K562 (cell line): Measurements from ENCODE around the gene UTP11. TPM values are rescaled to one million over a fixed set of nuclear protein-coding genes. Genes with fewer than 3 reads are reported as not detected.
A peak's percentile ranks its signal among the peaks of the same experiment; 100 is the strongest.

Experiments
- ATAC-seq: fragments of 200-7000 bp; cut with Tn5 transposase; 3 replicates; pipeline ENCODE4 v1.9.1; 2020; ENCODE audit warnings: moderate library complexity
- BruUV-seq: library from RNA; stranded (reverse); fragments of 400-500 nt; replicated peaks from 2 replicates; lab custom pipeline; 2021; lab: Mats Ljungman, UMichigan
- CTCF ChIA-PET: fragments of 300-600 bp; formaldehyde crosslinking; extraction: SDS; loops from one replicate; lab custom pipeline; 2021; ENCODE audit warnings: low intra/inter-chr PET ratio; lab: Yijun Ruan, JAX
- POLR2A ChIA-PET: fragments of 300-600, 350-650 bp; sonication (Branson Sonifier 250); formaldehyde crosslinking; extraction: SDS; loops from one replicate; lab custom pipeline; 2021; ENCODE audit warnings: antibody characterized with exemption, inconsistent platforms; lab: Yijun Ruan, JAX
- DNase-seq, 4 experiments: peaks; one replicate each; pipeline versions ENCODE4 v3.0.0 to v3.0.0-alpha.2; 2011 to 2018; ENCODE audit warnings: low spot score in 3 of 4, mixed read lengths in 3 of 4; ENCODE audit errors: extremely low read depth in 1 of 4
- FAIRE-seq: peaks from 2 replicates; lab custom pipeline; 2011; peaks lifted over from hg19 to GRCh38; lab: Jason Lieb, UNC
- H2AFZ ChIP-seq: 2 replicates; pipeline ENCODE4 v1.6.0; 2011; ENCODE audit warnings: low read depth, low read length, control low read depth, inconsistent platforms
- H3K27ac ChIP-seq: fragments of 200-600 bp; 3 replicates; pipeline ENCODE4 v1.8.0; 2011; ENCODE audit warnings: low read depth, mild to moderate bottlenecking, control low read depth, inconsistent platforms, low read length, moderate library complexity, mixed read lengths; ENCODE audit errors: extremely low read depth
- H3K27me3 ChIP-seq, 2 experiments: fragments of 300-600 bp in 1 of 2; 2 replicates in 1 of 2; 3 replicates in 1 of 2; pipeline versions ENCODE4 v1.6.0 to v1.8.0; 2011; ENCODE audit warnings: inconsistent platforms in 2 of 2, low read length in 2 of 2, mild to moderate bottlenecking in 1 of 2, mixed read lengths in 1 of 2, moderate library complexity in 1 of 2; ENCODE audit not compliant: control insufficient read depth in 2 of 2, insufficient read depth in 2 of 2
- H3K36me3 ChIP-seq: fragments of 300-600 bp; 3 replicates; pipeline ENCODE4 v1.8.0; 2011; ENCODE audit warnings: mild to moderate bottlenecking, low read length, inconsistent platforms; ENCODE audit not compliant: control insufficient read depth, insufficient read depth
- H3K4me1 ChIP-seq, 2 experiments: fragments of 200-600 bp in 1 of 2; replicated peaks in 1 of 2; 2 replicates in 1 of 2; 3 replicates in 1 of 2; pipeline versions ENCODE4 v1.5.1 to v1.8.0; 2011; ENCODE audit warnings: inconsistent platforms in 2 of 2, low read length in 2 of 2, mild to moderate bottlenecking in 1 of 2, mixed read lengths in 1 of 2, moderate library complexity in 1 of 2; ENCODE audit not compliant: control insufficient read depth in 2 of 2, insufficient read depth in 2 of 2
- H3K4me2 ChIP-seq: 2 replicates; pipeline ENCODE4 v1.6.1; 2011; ENCODE audit warnings: low read length, control low read depth, inconsistent platforms, mixed read lengths; ENCODE audit not compliant: insufficient read depth
- H3K4me3 ChIP-seq: fragments of 200-600 bp; sonication (generic), shearing (Covaris generic); 2 replicates; pipeline ENCODE4 v1.5.1; 2016; ENCODE audit warnings: control low read depth, inconsistent platforms
- H3K79me2 ChIP-seq: fragments of 200-600 bp; 3 replicates; pipeline ENCODE4 v1.8.0; 2011; ENCODE audit warnings: low read length, inconsistent platforms; ENCODE audit not compliant: control insufficient read depth, insufficient read depth
- H3K9ac ChIP-seq, 2 experiments: 2 replicates each; pipeline versions ENCODE4 v1.6.0 to v1.6.1; 2011; ENCODE audit warnings: low read depth in 2 of 2, low read length in 2 of 2, control low read depth in 1 of 2, inconsistent platforms in 1 of 2, mild to moderate bottlenecking in 1 of 2, mixed read lengths in 1 of 2; ENCODE audit not compliant: insufficient read depth in 1 of 2
- H3K9me1 ChIP-seq: one replicate; pipeline ENCODE4 v1.6.0; 2011; ENCODE audit warnings: inconsistent platforms, mild to moderate bottlenecking, low read length, moderate library complexity; ENCODE audit not compliant: control insufficient read depth, insufficient read depth
- H3K9me3 ChIP-seq: replicated peaks from 2 replicates; pipeline ENCODE4 v1.5.1; 2011; ENCODE audit warnings: low read depth, low read length, inconsistent platforms; ENCODE audit not compliant: control insufficient read depth, insufficient read depth
- H4K20me1 ChIP-seq: replicated peaks from 2 replicates; pipeline ENCODE4 v1.6.1; 2011; ENCODE audit warnings: low read length, inconsistent platforms, mixed read lengths; ENCODE audit not compliant: control insufficient read depth, insufficient read depth
- BRCA1 ChIP-seq, 2 experiments: fragments of 450-650 bp in 1 of 2; sonication (generic) in 1 of 2; formaldehyde crosslinking in 1 of 2; IDR thresholded peaks; 2 replicates each; pipeline versions ENCODE4 v1.5.0 to v1.6.1; 2017 to 2020; ENCODE audit warnings: mild to moderate bottlenecking in 1 of 2, missing genetic modification reagents in 1 of 2
- CBX1 ChIP-seq: sonication (generic); IDR thresholded peaks from 2 replicates; pipeline ENCODE4 v1.6.1; 2016; ENCODE audit warnings: antibody characterized with exemption, low read depth, mild to moderate bottlenecking
- HMG20B ChIP-seq: fragments of 250-450 bp; sonication (Bioruptor Pico); IDR thresholded peaks from 2 replicates; pipeline ENCODE4 v1.5.0; 2021; ENCODE audit warnings: mild to moderate bottlenecking
- NCOR1 ChIP-seq: fragments of 450-650 bp; IDR thresholded peaks from 2 replicates; pipeline ENCODE4 v1.6.1; 2016; ENCODE audit warnings: mild to moderate bottlenecking, moderate library complexity
- RBBP5 ChIP-seq: fragments of 200-600 bp; sonication (generic); IDR thresholded peaks from 2 replicates; pipeline ENCODE4 v1.6.1; 2012; ENCODE audit warnings: borderline replicate concordance, mild to moderate bottlenecking, low read length, control low read depth, inconsistent platforms; ENCODE audit not compliant: insufficient read depth, poor library complexity, severe bottlenecking
- RBM25 ChIP-seq: fragments of 200-400 bp; formaldehyde crosslinking; IDR thresholded peaks from 2 replicates; pipeline ENCODE4 v1.6.1; 2018; ENCODE audit warnings: low read length, low read depth, moderate library complexity; ENCODE audit not compliant: severe bottlenecking
- SLC30A9 ChIP-seq: fragments of 250-450 bp; sonication (Bioruptor Pico); IDR thresholded peaks from 2 replicates; pipeline ENCODE4 v1.8.0; 2022; ENCODE audit warnings: mild to moderate bottlenecking, moderate library complexity
- TBL1XR1 ChIP-seq, 2 experiments: IDR thresholded peaks; 2 replicates each; pipeline ENCODE4 v1.6.1; 2012; ENCODE audit warnings: improper control_type of control experiment in 2 of 2, low read length in 2 of 2, mild to moderate bottlenecking in 1 of 2
- TEAD4 ChIP-seq, 2 experiments: sonication (generic) in 1 of 2; formaldehyde crosslinking in 1 of 2; IDR thresholded peaks; 2 replicates each; pipeline versions ENCODE4 v1.6.1 to v1.8.0; 2012 to 2022; ENCODE audit warnings: borderline replicate concordance in 1 of 2, inconsistent platforms in 1 of 2, low read length in 1 of 2, mild to moderate bottlenecking in 1 of 2, missing genetic modification reagents in 1 of 2
- ZNF316 ChIP-seq: fragments of 450-650 bp; IDR thresholded peaks from 2 replicates; pipeline ENCODE4 v1.6.1; 2016
- ZNF717 ChIP-seq: fragments of 250-450 bp; sonication (Bioruptor Pico); IDR thresholded peaks from 2 replicates; pipeline ENCODE4 v1.5.0; 2021
- ZSCAN29 ChIP-seq: fragments of 450-650 bp; IDR thresholded peaks from 2 replicates; pipeline ENCODE4 v1.6.1; 2017
- WGBS: fragments of 100-300 bp; shearing (Covaris generic); methylation state at CpG from one replicate; pipeline ENCODE4 v1.1.6; 2016; ENCODE audit warnings: low coverage, mixed read lengths; ENCODE audit not compliant: insufficient coverage; ENCODE audit errors: missing lambda C conversion rate; 5-methylcytosine and 5-hydroxymethylcytosine counted together
- in situ Hi-C: fragments of 300-500 bp; cut with MboI; formaldehyde crosslinking; loops from 4 replicates; pipeline ENCODE4 v1.15.0; 2018; ENCODE audit warnings: inconsistent platforms, mixed read lengths
- intact Hi-C: fragments of 100-400 bp; cut with micrococcal nuclease; formaldehyde crosslinking; loops from 2 replicates; pipeline ENCODE4 v1.14.2; 2022
- polyA plus RNA-seq, 8 experiments: library from polyadenylated mRNA; depleted of rRNA in 4 of 8; stranded (reverse) in 5 of 8; unstranded in 3 of 8; fragments of >200 nt; fragmentation: Nextera tagmentation in 2 of 8; fragmentation: Illumina TruSeq in 1 of 8; extraction: Ambion mirVana in 2 of 8; extraction: Trizol in 1 of 8; gene quantifications; 2 replicates each; pipeline versions ENCODE4 v1.2.1 to v1.2.3, GENCODE V29; 2011 to 2014; ENCODE audit warnings: inconsistent platforms in 1 of 8, missing spikeins in 1 of 8
- total RNA-seq, 7 experiments: library from RNA; depleted of rRNA in 6 of 7; stranded (reverse); fragments of >200 nt in 6 of 7; fragmentation: Illumina TruSeq in 2 of 7; extraction: Trizol in 2 of 7; gene quantifications; 2 replicates each; pipeline versions ENCODE4 v1.2.1 to v1.2.3, GENCODE V29; 2011 to 2021; ENCODE audit warnings: low replicate concordance in 1 of 7
- TF ChIP-seq, protein P1 (sequence below): fragments of 250-450 bp; sonication (Bioruptor Pico); IDR thresholded peaks from 2 replicates; pipeline ENCODE4 v1.5.0; 2021; ENCODE audit warnings: mild to moderate bottlenecking, borderline replicate concordance
- TF ChIP-seq, protein P2 (sequence below), 3 experiments: IDR thresholded peaks in 2 of 3; conservative IDR thresholded peaks in 1 of 3; 2 replicates each; pipeline ENCODE4 v1.5.1; 2011 to 2012; ENCODE audit warnings: low read length in 3 of 3, mild to moderate bottlenecking in 3 of 3, control low read depth in 2 of 3, improper control_type of control experiment in 1 of 3, inconsistent platforms in 1 of 3, low read depth in 1 of 3, mixed read lengths in 1 of 3, moderate library complexity in 1 of 3; ENCODE audit not compliant: insufficient read depth in 2 of 3
- TF ChIP-seq, protein P3 (sequence below): fragments of 450-650 bp; IDR thresholded peaks from 2 replicates; pipeline ENCODE4 v1.7.0; 2016; ENCODE audit warnings: borderline replicate concordance
- TF ChIP-seq, protein P4 (sequence below): sonication (generic); formaldehyde crosslinking; IDR thresholded peaks from 2 replicates; pipeline ENCODE4 v1.8.0; 2022; ENCODE audit warnings: mild to moderate bottlenecking, missing genetic modification reagents

Gene UTP11
- total and polyA plus RNA-seq, 9 of the 15 experiments (the other 6 are each of a cell fraction or from before 2014, with no cell fraction given), result 91.1 to 378 (median 221) TPM

DNA sequence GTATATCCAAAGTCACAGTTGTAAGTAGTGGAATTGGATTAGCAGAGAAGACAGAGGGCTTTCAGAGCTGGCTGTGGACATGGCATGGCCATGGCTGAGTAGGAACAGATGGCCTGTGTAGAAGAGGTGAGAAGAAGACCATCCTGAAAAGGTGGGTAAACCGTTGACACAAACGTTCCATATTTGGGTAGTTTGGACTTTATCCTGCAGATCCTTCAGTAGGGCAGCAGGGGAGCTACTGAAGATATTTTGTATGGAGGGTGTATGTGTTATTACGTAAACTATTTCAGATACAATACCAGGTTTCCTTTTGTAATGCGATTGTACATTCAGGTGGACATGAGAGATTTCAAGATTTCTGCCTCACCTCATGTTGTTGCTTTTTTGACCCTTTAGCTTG lies 1.6 kb downstream of the UTP11 start:
- DNase-seq (peak in 2 of 4 experiments; percentile 37 to 43), FAIRE-seq (no peak), ATAC-seq (peak; percentile 2; the same call in 1 of the 3 replicates)
- peak overlapping the region; percentile 72 for H3K27ac ChIP-seq
- in situ Hi-C loops (no loop called here), intact Hi-C loops (loop anchor here (5.0 kb wide), 1 partner anchor 322 kb away; the partner anchor contains the start of gene CDCA8)
- H2AFZ ChIP-seq, result no peak overlapping the region
- H3K79me2 ChIP-seq, result peaks cover 76% of the 10 kb centered on the region
- H3K9me1 ChIP-seq, result no peaks in the 10 kb centered on the region
- peak overlapping the region; percentile 99 for H3K4me2 ChIP-seq
- ChIA-PET CTCF (no interaction called here), POLR2A (interaction anchor here (0.7 to 6.7 kb wide), 7 partner anchors 9 to 190 kb away, joined by 3 to 71 read pairs (median 10); partner anchors contain the start of gene INPP5B)
- 0 out of 2 replicates have a peak, but pooled peaks cover 7% of the 10 kb centered on the region for H4K20me1 ChIP-seq
- no TSS peak for BruUV-seq
- peak overlapping the region; percentile 96 to 99 for H3K9ac ChIP-seq
- peaks cover 57% of the 10 kb centered on the region for H3K36me3 ChIP-seq
- H3K4me1 ChIP-seq, result peaks cover 21 to 53% of the 10 kb centered on the region in 2 experiments
- H3K9me3 ChIP-seq, result no peaks in the 10 kb centered on the region
- no peaks in the 10 kb centered on the region for H3K27me3 ChIP-seq
- WGBS, result 7% methylated on average over 4 of the region's 4 CpGs
- peak overlapping the region; percentile 89 for H3K4me3 ChIP-seq
- no peak for TF ChIP-seq ZNF717 (CRISPR knock-in tag)
- TF ChIP-seq CBX1, result no peak
- TF ChIP-seq, protein P1, sequence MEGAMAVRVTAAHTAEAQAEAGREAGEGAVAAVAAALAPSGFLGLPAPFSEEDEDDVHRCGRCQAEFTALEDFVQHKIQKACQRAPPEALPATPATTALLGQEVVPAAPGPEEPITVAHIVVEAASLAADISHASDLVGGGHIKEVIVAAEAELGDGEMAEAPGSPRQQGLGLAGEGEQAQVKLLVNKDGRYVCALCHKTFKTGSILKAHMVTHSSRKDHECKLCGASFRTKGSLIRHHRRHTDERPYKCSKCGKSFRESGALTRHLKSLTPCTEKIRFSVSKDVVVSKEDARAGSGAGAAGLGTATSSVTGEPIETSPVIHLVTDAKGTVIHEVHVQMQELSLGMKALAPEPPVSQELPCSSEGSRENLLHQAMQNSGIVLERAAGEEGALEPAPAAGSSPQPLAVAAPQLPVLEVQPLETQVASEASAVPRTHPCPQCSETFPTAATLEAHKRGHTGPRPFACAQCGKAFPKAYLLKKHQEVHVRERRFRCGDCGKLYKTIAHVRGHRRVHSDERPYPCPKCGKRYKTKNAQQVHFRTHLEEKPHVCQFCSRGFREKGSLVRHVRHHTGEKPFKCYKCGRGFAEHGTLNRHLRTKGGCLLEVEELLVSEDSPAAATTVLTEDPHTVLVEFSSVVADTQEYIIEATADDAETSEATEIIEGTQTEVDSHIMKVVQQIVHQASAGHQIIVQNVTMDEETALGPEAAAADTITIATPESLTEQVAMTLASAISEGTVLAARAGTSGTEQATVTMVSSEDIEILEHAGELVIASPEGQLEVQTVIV, result no peak
- TF ChIP-seq NCOR1, result no peak
- TF ChIP-seq, protein P2, sequence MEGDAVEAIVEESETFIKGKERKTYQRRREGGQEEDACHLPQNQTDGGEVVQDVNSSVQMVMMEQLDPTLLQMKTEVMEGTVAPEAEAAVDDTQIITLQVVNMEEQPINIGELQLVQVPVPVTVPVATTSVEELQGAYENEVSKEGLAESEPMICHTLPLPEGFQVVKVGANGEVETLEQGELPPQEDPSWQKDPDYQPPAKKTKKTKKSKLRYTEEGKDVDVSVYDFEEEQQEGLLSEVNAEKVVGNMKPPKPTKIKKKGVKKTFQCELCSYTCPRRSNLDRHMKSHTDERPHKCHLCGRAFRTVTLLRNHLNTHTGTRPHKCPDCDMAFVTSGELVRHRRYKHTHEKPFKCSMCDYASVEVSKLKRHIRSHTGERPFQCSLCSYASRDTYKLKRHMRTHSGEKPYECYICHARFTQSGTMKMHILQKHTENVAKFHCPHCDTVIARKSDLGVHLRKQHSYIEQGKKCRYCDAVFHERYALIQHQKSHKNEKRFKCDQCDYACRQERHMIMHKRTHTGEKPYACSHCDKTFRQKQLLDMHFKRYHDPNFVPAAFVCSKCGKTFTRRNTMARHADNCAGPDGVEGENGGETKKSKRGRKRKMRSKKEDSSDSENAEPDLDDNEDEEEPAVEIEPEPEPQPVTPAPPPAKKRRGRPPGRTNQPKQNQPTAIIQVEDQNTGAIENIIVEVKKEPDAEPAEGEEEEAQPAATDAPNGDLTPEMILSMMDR (IDR thresholded peaks at IDR 0.05 in 2 of 3, conservative IDR thresholded peaks at IDR 0.05 in 1 of 3; ENCODE audit: insufficient read depth in 2 of 3, low read depth in 1 of 3, low read length in 3 of 3), result peak in 2 of 3 experiments; percentile 31 to 35; a peak in 2 of 6 replicates
- TF ChIP-seq, protein P3, sequence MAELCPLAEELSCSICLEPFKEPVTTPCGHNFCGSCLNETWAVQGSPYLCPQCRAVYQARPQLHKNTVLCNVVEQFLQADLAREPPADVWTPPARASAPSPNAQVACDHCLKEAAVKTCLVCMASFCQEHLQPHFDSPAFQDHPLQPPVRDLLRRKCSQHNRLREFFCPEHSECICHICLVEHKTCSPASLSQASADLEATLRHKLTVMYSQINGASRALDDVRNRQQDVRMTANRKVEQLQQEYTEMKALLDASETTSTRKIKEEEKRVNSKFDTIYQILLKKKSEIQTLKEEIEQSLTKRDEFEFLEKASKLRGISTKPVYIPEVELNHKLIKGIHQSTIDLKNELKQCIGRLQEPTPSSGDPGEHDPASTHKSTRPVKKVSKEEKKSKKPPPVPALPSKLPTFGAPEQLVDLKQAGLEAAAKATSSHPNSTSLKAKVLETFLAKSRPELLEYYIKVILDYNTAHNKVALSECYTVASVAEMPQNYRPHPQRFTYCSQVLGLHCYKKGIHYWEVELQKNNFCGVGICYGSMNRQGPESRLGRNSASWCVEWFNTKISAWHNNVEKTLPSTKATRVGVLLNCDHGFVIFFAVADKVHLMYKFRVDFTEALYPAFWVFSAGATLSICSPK, result no peak
- TF ChIP-seq BRCA1 (IDR thresholded peaks at IDR 0.05), result no peak
- no peak for TF ChIP-seq BRCA1 (CRISPR knock-in tag; IDR thresholded peaks at IDR 0.05)
- 0 out of 2 replicates have a peak, but pooled peaks have one; percentile 17 for TF ChIP-seq TEAD4 (IDR thresholded peaks at IDR 0.05; ENCODE audit: low read length)
- no peak for TF ChIP-seq TEAD4 (CRISPR knock-in tag; IDR thresholded peaks at IDR 0.05; ENCODE audit: borderline replicate concordance)
- TF ChIP-seq HMG20B, result no peak
- TF ChIP-seq RBBP5, result peak; percentile 23
- no peak for TF ChIP-seq SLC30A9 (CRISPR knock-in tag)
- no peak for TF ChIP-seq TBL1XR1 (IDR thresholded peaks at IDR 0.05; ENCODE audit: low read length in 2 of 2)
- TF ChIP-seq ZSCAN29, result no peak
- TF ChIP-seq ZNF316, result no peak
- TF ChIP-seq, protein P4, sequence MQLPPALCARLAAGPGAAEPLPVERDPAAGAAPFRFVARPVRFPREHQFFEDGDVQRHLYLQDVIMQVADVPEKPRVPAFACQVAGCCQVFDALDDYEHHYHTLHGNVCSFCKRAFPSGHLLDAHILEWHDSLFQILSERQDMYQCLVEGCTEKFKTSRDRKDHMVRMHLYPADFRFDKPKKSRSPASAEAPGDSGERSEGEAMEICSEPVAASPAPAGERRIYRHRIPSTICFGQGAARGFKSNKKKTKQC (CRISPR knock-in tag), result no peak
- TF ChIP-seq RBM25, result no peak
